ENCODE measurements around the gene CLIP3. TPM values are rescaled to one million over a fixed set of nuclear protein-coding genes. Genes with fewer than 3 reads are reported as not detected.

The CLIP3 gene
- total RNA-seq, 4 donors from 2014 or later = 1.8 to 9.8 (median 5.2) TPM

DNA sequence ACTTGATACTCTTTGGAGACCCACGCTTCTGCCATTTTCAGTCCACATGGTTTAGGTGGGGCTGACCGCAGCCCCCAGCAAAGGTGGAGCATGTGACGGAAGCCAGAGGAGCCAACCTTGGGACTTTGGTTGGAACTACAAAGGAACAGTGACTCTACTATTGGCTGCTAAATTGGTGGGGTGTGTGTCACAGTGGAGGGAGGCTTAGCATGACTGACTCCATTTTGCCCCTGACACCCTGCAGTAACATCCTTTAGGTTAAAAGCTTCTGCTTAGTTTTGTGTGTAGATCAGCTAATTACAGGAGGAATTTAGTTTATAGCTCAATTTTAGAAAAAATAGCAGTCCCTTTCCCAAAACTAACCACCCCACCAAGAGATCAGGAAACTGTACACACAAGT is 31.1 kb downstream of the CLIP3 start:
- H3K27me3 ChIP-seq = no peaks in the 10 kb centered on the region
- no peak overlapping the region for H3K27ac ChIP-seq
- H3K4me3 ChIP-seq = no peak overlapping the region
- no peak for TF ChIP-seq POLR2A (IDR thresholded peaks at IDR 0.05)
- TF ChIP-seq, protein P1, sequence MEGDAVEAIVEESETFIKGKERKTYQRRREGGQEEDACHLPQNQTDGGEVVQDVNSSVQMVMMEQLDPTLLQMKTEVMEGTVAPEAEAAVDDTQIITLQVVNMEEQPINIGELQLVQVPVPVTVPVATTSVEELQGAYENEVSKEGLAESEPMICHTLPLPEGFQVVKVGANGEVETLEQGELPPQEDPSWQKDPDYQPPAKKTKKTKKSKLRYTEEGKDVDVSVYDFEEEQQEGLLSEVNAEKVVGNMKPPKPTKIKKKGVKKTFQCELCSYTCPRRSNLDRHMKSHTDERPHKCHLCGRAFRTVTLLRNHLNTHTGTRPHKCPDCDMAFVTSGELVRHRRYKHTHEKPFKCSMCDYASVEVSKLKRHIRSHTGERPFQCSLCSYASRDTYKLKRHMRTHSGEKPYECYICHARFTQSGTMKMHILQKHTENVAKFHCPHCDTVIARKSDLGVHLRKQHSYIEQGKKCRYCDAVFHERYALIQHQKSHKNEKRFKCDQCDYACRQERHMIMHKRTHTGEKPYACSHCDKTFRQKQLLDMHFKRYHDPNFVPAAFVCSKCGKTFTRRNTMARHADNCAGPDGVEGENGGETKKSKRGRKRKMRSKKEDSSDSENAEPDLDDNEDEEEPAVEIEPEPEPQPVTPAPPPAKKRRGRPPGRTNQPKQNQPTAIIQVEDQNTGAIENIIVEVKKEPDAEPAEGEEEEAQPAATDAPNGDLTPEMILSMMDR (IDR thresholded peaks at IDR 0.05) = no peak
- H3K36me3 ChIP-seq = peaks cover 0 to 16% (median 0%) of the 10 kb centered on the region in 3 donors
- no peak for DNase-seq
- H3K9me3 ChIP-seq = no peaks in the 10 kb centered on the region
- H3K4me1 ChIP-seq = peaks cover 0 to 17% (median 0%) of the 10 kb centered on the region in 4 donors

DNA sequence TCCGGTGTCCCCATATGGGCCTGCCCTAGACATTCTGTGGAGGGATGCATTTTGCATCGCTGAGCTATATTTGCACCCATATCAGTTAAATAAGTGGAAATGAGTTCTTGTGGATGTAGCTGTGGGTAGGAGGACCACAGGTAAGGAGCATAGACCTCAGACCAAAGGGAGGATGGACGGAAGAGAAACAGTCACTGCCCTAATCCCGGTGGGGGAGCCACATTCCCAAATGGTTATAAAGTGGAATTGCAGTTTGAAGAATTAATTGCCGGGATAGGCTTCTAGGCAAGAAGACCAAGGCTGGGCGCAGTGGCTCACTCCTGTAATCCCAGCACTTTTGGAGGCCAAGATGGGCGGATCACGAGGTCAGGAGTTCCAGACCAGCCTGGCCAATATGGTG is 35.9 kb downstream of the CLIP3 start:
- no peak for DNase-seq
- H3K9me3 ChIP-seq = no peaks in the 10 kb centered on the region
- H3K36me3 ChIP-seq = peaks cover 0 to 16% (median 0%) of the 10 kb centered on the region in 3 donors
- no peak for TF ChIP-seq POLR2A (IDR thresholded peaks at IDR 0.05)
- TF ChIP-seq, protein P1 (IDR thresholded peaks at IDR 0.05) = no peak
- peaks cover 0 to 31% (median 10%) of the 10 kb centered on the region in 4 donors for H3K4me1 ChIP-seq
- peak overlapping the region in 2 of 4 donors; percentile 83 to 93 for H3K4me3 ChIP-seq
- no peaks in the 10 kb centered on the region for H3K27me3 ChIP-seq
- no peak overlapping the region for H3K27ac ChIP-seq

DNA sequence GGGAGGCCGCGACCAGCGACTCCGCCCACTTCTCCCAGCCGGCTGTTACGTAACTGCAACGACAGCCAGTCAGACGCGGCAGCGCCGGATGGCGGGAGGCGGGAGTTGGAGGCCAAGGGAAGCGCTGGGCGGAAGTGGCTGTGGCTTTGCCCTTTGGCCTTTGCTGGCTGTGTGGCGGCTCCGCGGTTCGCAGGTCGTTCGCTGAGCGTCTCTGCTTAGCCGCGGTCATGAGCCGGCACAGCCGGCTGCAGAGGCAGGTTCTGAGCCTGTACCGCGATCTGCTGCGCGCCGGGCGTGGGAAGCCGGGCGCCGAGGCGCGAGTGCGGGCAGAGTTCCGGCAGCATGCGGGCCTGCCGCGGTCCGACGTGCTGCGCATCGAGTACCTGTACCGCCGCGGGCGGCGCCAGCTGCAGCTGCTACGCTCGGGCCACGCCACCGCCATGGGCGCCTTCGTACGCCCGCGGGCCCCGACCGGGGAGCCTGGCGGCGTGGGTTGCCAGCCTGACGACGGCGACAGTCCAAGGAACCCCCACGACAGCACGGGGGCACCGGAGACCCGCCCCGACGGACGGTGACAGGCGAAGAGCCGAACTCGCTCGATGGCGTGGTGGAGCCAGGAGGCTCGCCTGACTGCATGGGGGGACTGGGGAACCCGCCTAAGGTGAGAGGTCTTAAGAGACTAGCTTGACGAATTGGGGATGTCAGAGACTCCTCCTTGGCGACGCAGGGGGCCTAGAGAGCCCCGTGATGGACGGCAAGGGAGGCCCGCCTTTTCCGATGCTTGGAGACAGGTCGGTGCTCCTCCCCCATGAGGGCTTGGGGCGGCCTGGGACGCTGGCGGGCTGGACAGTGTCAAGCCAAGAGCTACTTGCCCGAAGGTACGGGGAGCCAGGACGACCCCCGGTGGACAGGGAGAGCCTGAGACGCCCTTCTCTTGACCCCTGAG is 37.4 kb downstream of the CLIP3 start, which contains the start of gene SDHAF1:
TSS of gene SDHAF1 (plus strand) at position 141 of the 946 bp plus-strand sequence. CDS start at position 228, 87 bp downstream.
- H3K27ac ChIP-seq = peak within 1 kb of the TSS; percentile 76 to 86 (median 86)
- DNase-seq = peak; percentile 97 to 98 (median 98)

DNA sequence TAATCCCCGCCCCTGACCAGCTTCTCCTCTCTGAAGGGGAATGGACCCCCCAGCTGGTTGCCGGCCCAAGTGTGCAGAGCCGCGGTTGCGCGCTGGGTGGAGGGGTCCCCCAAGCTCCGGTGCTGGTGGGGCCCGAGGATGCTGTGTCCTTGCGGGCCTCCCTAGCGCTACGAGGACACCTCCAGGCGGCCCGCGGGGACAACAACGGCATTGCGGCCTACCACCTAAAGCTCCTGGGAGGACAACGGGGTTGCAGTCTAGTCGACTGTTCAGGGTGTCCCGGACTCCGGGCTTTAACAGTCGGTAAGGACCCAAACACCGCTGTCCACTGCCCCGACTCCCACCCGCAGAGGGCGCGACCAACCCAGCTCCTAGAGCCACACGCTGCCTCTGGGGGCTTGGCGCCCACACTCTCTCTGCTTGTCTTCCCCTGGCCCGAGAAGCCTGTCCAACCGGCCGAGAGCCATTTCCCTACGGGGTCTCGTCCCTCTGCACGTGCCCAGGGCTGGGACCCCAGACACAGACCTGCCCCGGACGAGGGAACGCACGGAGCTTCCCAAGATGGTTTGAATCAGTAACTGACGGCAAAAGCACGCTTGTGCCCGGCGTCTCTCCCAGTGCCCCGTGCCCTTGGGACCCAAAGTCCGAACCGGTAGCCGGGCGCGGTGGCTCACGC is 38.6 kb downstream of the CLIP3 start:
- no peaks in the 10 kb centered on the region for H3K27me3 ChIP-seq
- TF ChIP-seq POLR2A (IDR thresholded peaks at IDR 0.05) = no peak
- TF ChIP-seq, protein P1 (IDR thresholded peaks at IDR 0.05) = no peak
- peak overlapping the region; percentile 69 to 93 (median 84) for H3K4me3 ChIP-seq
- H3K27ac ChIP-seq = peak overlapping the region in 3 of 4 donors; percentile 76 to 86 (median 85)
- no peaks in the 10 kb centered on the region for H3K9me3 ChIP-seq
- peaks cover 0 to 16% (median 0%) of the 10 kb centered on the region in 3 donors for H3K36me3 ChIP-seq
- peak; percentile 22 to 75 (median 58) for DNase-seq
- peaks cover 0 to 29% (median 10%) of the 10 kb centered on the region in 4 donors for H3K4me1 ChIP-seq

More for the DNA sequence above, 37.4 kb downstream of the CLIP3 start, which contains the start of gene SDHAF1:
- H3K36me3 ChIP-seq = peaks cover 0 to 16% (median 0%) of the 10 kb centered on the region in 3 donors
- H3K27me3 ChIP-seq = no peaks in the 10 kb centered on the region
- H3K4me3 ChIP-seq = peak within 1 kb of the TSS; percentile 69 to 93 (median 84)
- peaks cover 0 to 31% (median 10%) of the 10 kb centered on the region in 4 donors for H3K4me1 ChIP-seq
- H3K9me3 ChIP-seq = no peaks in the 10 kb centered on the region
- TF ChIP-seq, protein P1 (IDR thresholded peaks at IDR 0.05) = peak in 2 of 6 experiments; percentile 5 to 19
- TF ChIP-seq POLR2A (IDR thresholded peaks at IDR 0.05) = peak; percentile 84
